Measurements from ENCODE around the gene JKAMP. TPM values are rescaled to one million over a fixed set of nuclear protein-coding genes. Genes with fewer than 3 reads are reported as not detected.
"Not testable (repeated sequence)": the region's sequence is repeated elsewhere in the genome, so short reads cannot be mapped to it uniquely, and the experiment has no call there.

Gene JKAMP, protein sequence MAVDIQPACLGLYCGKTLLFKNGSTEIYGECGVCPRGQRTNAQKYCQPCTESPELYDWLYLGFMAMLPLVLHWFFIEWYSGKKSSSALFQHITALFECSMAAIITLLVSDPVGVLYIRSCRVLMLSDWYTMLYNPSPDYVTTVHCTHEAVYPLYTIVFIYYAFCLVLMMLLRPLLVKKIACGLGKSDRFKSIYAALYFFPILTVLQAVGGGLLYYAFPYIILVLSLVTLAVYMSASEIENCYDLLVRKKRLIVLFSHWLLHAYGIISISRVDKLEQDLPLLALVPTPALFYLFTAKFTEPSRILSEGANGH
- total RNA-seq (2014; rRNA removed; shearing (Covaris generic); ENCODE audit: low replicate concordance): 45.2 and 149 TPM in 2 replicates

- H3K36me3 ChIP-seq (ENCODE audit: insufficient read depth, low read length): peaks cover 26% of the 10 kb centered on the region
- H3K4me3 ChIP-seq (ENCODE audit: low read length): peak within 1 kb of the TSS; percentile 80
- peak within 1 kb of the TSS; percentile 83; the same call in 1 of the 2 replicates for H2AFZ ChIP-seq (ENCODE audit: low read length)
- H3K4me1 ChIP-seq (ENCODE audit: low read length): peaks cover 51% of the 10 kb centered on the region
- peak within 1 kb of the TSS; percentile 95 for H3K9ac ChIP-seq (ENCODE audit: low read length)
- H3K9me2 ChIP-seq (replicated peaks; ENCODE audit: insufficient read depth, low read length): no peaks in the 10 kb centered on the region
- H3K27ac ChIP-seq (ENCODE audit: low read length): peak within 1 kb of the TSS; percentile 76
- no peaks in the 10 kb centered on the region for H3K9me3 ChIP-seq (ENCODE audit: low read length)
- H3K79me2 ChIP-seq (ENCODE audit: low read length): peaks cover 96% of the 10 kb centered on the region
- H3K27me3 ChIP-seq (ENCODE audit: low read length): no peaks in the 10 kb centered on the region
- H4K20me1 ChIP-seq (ENCODE audit: insufficient read depth, low read depth, low read length): peaks cover 5% of the 10 kb centered on the region; the same call in 1 of the 2 replicates
- DNase-seq: peak; percentile 100
- peak within 1 kb of the TSS; percentile 88 for H3K4me2 ChIP-seq (ENCODE audit: low read depth, low read length, poor library complexity, severe bottlenecking)
Observed at GRCh38 chr14:59483819-59484638, at the start of gene JKAMP, which contains the start of gene L3HYPDH. Gene JKAMP (plus strand): TSS chr14:59484517. CDS start chr14:59484590, 73 bp downstream. Gene L3HYPDH (minus strand): TSS chr14:59484408. CDS start chr14:59484316, 92 bp downstream.

GRCh38 chr14:59435101-59435500 lies 49.2 kb upstream of the JKAMP start:
- no peak for DNase-seq
- Histone ChIP-seq H3K36me3 (ENCODE audit: insufficient read depth, low read length) (peaks cover 9% of the 10 kb centered on the region; the same call in 1 of the 2 replicates), H3K9me2 (replicated peaks; ENCODE audit: insufficient read depth, low read length) (no peaks in the 10 kb centered on the region), H3K9ac (ENCODE audit: low read length) (no peak overlapping the region), H3K4me2 (ENCODE audit: low read depth, low read length, poor library complexity, severe bottlenecking) (no peak overlapping the region), H3K4me1 (ENCODE audit: low read length) (peaks cover 7% of the 10 kb centered on the region), H3K9me3 (ENCODE audit: low read length) (no peaks in the 10 kb centered on the region), H3K27ac (ENCODE audit: low read length) (no peak overlapping the region), H3K4me3 (ENCODE audit: low read length) (no peak overlapping the region), H4K20me1 (ENCODE audit: insufficient read depth, low read depth, low read length) (no peaks in the 10 kb centered on the region), H3K79me2 (ENCODE audit: low read length) (no peaks in the 10 kb centered on the region), H2AFZ (ENCODE audit: low read length) (no peak overlapping the region), H3K27me3 (ENCODE audit: low read length) (no peaks in the 10 kb centered on the region)

DNA sequence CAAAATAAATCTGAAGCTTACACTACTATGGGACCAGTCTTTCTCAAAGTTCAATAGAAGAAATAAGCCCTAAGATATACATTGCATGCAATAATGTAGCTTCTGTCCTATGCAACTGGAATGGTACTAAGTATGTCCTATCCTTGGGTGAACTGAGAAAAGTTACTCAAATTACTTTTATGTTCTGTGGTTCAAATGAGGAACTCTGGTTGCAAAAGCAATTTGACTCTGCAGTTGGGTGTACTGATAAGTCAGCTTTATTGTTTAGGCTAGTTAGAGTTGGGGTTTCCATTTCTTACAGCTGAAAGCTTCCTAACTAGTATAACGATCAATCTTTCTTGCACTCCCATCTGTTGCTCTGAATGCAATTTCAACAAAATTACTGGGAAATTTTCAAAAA lies 48.3 kb upstream of the JKAMP start:
- H3K27ac ChIP-seq (ENCODE audit: low read length): no peak overlapping the region
- H3K79me2 ChIP-seq (ENCODE audit: low read length): no peaks in the 10 kb centered on the region

GRCh38 chr14:59438195-59438647 lies 46.1 kb upstream of the JKAMP start:
- Histone ChIP-seq H3K4me1 (ENCODE audit: low read length) (peaks cover 6% of the 10 kb centered on the region; the same call in 1 of the 2 replicates), H3K4me2 (ENCODE audit: low read depth, low read length, poor library complexity, severe bottlenecking) (no peak overlapping the region), H3K9me2 (replicated peaks; ENCODE audit: insufficient read depth, low read length) (no peaks in the 10 kb centered on the region), H3K4me3 (ENCODE audit: low read length) (no peak overlapping the region), H4K20me1 (ENCODE audit: insufficient read depth, low read depth, low read length) (no peaks in the 10 kb centered on the region), H3K9me3 (ENCODE audit: low read length) (no peaks in the 10 kb centered on the region), H3K27ac (ENCODE audit: low read length) (no peak overlapping the region), H3K36me3 (ENCODE audit: insufficient read depth, low read length) (peaks cover 9% of the 10 kb centered on the region; the same call in 1 of the 2 replicates), H3K79me2 (ENCODE audit: low read length) (no peaks in the 10 kb centered on the region), H3K27me3 (ENCODE audit: low read length) (no peaks in the 10 kb centered on the region), H2AFZ (ENCODE audit: low read length) (no peak overlapping the region), H3K9ac (ENCODE audit: low read length) (no peak overlapping the region)
- no peak for DNase-seq

More for the DNA sequence above, 48.3 kb upstream of the JKAMP start:
- Histone ChIP-seq H2AFZ (ENCODE audit: low read length) (no peak overlapping the region), H3K9me3 (ENCODE audit: low read length) (no peaks in the 10 kb centered on the region), H3K36me3 (ENCODE audit: insufficient read depth, low read length) (peaks cover 9% of the 10 kb centered on the region; the same call in 1 of the 2 replicates), H3K27me3 (ENCODE audit: low read length) (no peaks in the 10 kb centered on the region), H3K4me2 (ENCODE audit: low read depth, low read length, poor library complexity, severe bottlenecking) (no peak overlapping the region), H4K20me1 (ENCODE audit: insufficient read depth, low read depth, low read length) (no peaks in the 10 kb centered on the region), H3K9ac (ENCODE audit: low read length) (no peak overlapping the region), H3K4me1 (ENCODE audit: low read length) (peaks cover 6% of the 10 kb centered on the region; the same call in 1 of the 2 replicates), H3K9me2 (replicated peaks; ENCODE audit: insufficient read depth, low read length) (no peaks in the 10 kb centered on the region), H3K4me3 (ENCODE audit: low read length) (no peak overlapping the region)
- no peak for DNase-seq

DNA sequence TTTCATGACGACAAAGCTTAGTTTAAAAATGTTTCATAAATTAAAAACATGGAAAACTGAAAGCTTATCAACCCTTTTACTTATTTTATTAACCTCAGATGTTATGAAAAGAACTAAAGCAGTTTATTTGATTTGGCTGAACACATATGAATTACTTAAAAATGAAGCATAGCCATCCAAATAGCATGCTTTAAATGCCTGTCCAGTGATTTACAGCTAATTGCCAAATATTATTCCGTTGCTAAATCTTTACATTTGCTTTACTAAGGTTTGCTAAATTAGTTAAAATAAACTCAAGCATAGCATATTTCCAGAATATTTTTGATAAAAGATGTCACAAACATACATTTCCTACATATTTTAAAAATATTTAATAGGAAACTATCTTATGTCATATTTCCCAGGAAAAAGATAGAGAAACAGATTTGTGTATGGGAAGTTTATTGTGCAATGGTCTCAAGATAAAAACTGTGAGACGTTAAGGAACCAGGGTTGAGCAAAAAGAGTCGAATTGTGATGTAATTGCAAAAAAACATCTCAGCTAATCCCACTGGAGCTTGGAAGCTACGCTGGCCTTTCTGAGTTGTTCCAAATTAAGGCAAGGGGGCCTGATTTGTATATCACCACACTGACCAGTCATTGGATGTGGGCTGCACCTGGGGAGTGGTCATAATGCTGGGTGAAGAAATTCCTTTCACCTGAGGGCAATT lies 44.9 kb upstream of the JKAMP start:
- H4K20me1 ChIP-seq (ENCODE audit: insufficient read depth, low read depth, low read length): no peaks in the 10 kb centered on the region
- H3K9ac ChIP-seq (ENCODE audit: low read length): no peak overlapping the region
- H3K27ac ChIP-seq (ENCODE audit: low read length): no peak overlapping the region
- H3K4me2 ChIP-seq (ENCODE audit: low read depth, low read length, poor library complexity, severe bottlenecking): no peak overlapping the region
- H3K36me3 ChIP-seq (ENCODE audit: insufficient read depth, low read length): peaks cover 9% of the 10 kb centered on the region; the same call in 1 of the 2 replicates
- H3K4me1 ChIP-seq (ENCODE audit: low read length): peaks cover 12% of the 10 kb centered on the region
- no peaks in the 10 kb centered on the region for H3K9me2 ChIP-seq (replicated peaks; ENCODE audit: insufficient read depth, low read length)
- no peak for DNase-seq
- no peaks in the 10 kb centered on the region for H3K79me2 ChIP-seq (ENCODE audit: low read length)
- H3K4me3 ChIP-seq (ENCODE audit: low read length): no peak overlapping the region
- no peaks in the 10 kb centered on the region for H3K9me3 ChIP-seq (ENCODE audit: low read length)
- no peak overlapping the region for H2AFZ ChIP-seq (ENCODE audit: low read length)
- no peaks in the 10 kb centered on the region for H3K27me3 ChIP-seq (ENCODE audit: low read length)

- H3K79me2 ChIP-seq (ENCODE audit: low read length); H3K9ac ChIP-seq (ENCODE audit: low read length); DNase-seq; H3K9me3 ChIP-seq (ENCODE audit: low read length); H2AFZ ChIP-seq (ENCODE audit: low read length); H3K36me3 ChIP-seq (ENCODE audit: insufficient read depth, low read length); H3K4me1 ChIP-seq (ENCODE audit: low read length); H3K27ac ChIP-seq (ENCODE audit: low read length); H3K4me3 ChIP-seq (ENCODE audit: low read length); H4K20me1 ChIP-seq (ENCODE audit: insufficient read depth, low read depth, low read length); H3K4me2 ChIP-seq (ENCODE audit: low read depth, low read length, poor library complexity, severe bottlenecking); H3K9me2 ChIP-seq (replicated peaks; ENCODE audit: insufficient read depth, low read length); H3K27me3 ChIP-seq (ENCODE audit: low read length): not testable (repeated sequence)
Observed at GRCh38 chr14:59448673-59449072, 35.6 kb upstream of the JKAMP start.

DNA sequence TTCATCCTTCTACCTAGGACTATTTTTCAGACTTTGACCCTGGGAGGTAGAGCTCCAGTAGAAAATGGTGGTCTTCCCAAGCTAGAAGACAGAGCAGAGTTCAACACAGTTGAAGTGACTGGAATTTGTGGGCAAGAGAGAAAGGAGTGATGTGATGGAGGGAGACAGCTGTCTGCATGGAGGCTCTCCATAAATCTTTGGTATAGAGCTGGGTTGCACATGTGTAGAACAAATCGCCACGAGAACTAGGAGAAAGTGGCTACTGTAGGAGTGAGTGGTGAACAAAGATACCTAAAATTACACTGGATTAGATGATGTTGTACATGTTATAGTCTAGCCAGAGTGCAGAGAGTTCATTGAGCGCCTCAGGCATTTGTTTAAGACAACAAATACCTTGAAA lies 33.6 kb upstream of the JKAMP start:
- Histone ChIP-seq H3K9me2 (replicated peaks; ENCODE audit: insufficient read depth, low read length) (no peaks in the 10 kb centered on the region; the same call in 1 of the 2 replicates), H3K27me3 (ENCODE audit: low read length) (no peaks in the 10 kb centered on the region), H3K4me2 (ENCODE audit: low read depth, low read length, poor library complexity, severe bottlenecking) (no peak overlapping the region)

More for the DNA sequence above, 33.6 kb upstream of the JKAMP start:
- no peaks in the 10 kb centered on the region for H3K9me3 ChIP-seq (ENCODE audit: low read length)
- no peak overlapping the region for H3K4me3 ChIP-seq (ENCODE audit: low read length)
- no peaks in the 10 kb centered on the region for H3K4me1 ChIP-seq (ENCODE audit: low read length)
- peaks cover 7% of the 10 kb centered on the region; the same call in 1 of the 2 replicates for H3K36me3 ChIP-seq (ENCODE audit: insufficient read depth, low read length)
- DNase-seq: no peak
- no peak overlapping the region for H2AFZ ChIP-seq (ENCODE audit: low read length)
- no peaks in the 10 kb centered on the region for H4K20me1 ChIP-seq (ENCODE audit: insufficient read depth, low read depth, low read length)
- no peaks in the 10 kb centered on the region for H3K79me2 ChIP-seq (ENCODE audit: low read length)
- H3K27ac ChIP-seq (ENCODE audit: low read length): no peak overlapping the region
- no peak overlapping the region for H3K9ac ChIP-seq (ENCODE audit: low read length)

All from Karpas-422 (cell line).